Prostate gland (tissue), 2 donors: ENCODE data around the gene TNFRSF25.

Source experiments
- POLR2A ChIP-seq: fragments of 450-650 bp; IDR thresholded peaks from one replicate; pipeline ENCODE4 v1.6.1; 2016; ENCODE audit warnings: antibody characterized with exemption, mild to moderate bottlenecking
- POLR2AphosphoS5 ChIP-seq: sonication (generic); formaldehyde crosslinking; IDR thresholded peaks from one replicate; pipeline ENCODE4 v1.6.1; 2017; ENCODE audit warnings: antibody characterized with exemption
- TF ChIP-seq, protein P1 (sequence below), 4 experiments: fragments of 200-600 bp in 2 of 4; fragments of 450-650 bp in 2 of 4; sonication (generic) in 2 of 4; IDR thresholded peaks; 1 replicate in 3 of 4; 2 replicates in 1 of 4; pipeline ENCODE4 v1.5.1; 2016 to 2019; ENCODE audit warnings: antibody characterized with exemption in 4 of 4, mild to moderate bottlenecking in 2 of 4, moderate library complexity in 2 of 4

DNA sequence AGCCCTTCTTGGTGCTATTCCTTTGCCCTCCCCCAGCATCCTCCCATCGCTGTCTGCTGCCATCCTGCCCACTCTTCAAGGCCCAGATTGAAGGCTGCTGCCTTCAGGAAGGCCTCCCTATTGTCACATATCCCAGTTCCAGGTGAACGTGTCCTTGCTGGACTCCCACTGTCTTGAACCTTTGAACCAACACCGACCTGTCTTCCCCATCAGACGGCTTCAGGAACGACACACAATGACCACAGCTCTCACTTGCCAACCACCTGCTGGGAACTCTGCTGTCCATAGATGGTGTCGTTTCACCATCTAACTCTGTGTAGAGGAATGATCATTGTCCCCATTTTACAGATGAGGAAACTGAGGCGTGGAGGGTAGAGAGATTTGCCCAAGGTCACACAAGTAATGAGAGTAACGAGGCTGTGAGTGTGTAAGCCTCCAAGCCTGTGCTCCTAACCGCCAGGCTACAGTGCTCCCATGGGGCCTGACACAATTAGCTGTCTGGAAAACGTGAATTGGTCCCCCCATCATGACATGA is 35.4 kb upstream of the TNFRSF25 start:
- TF ChIP-seq, protein P1, sequence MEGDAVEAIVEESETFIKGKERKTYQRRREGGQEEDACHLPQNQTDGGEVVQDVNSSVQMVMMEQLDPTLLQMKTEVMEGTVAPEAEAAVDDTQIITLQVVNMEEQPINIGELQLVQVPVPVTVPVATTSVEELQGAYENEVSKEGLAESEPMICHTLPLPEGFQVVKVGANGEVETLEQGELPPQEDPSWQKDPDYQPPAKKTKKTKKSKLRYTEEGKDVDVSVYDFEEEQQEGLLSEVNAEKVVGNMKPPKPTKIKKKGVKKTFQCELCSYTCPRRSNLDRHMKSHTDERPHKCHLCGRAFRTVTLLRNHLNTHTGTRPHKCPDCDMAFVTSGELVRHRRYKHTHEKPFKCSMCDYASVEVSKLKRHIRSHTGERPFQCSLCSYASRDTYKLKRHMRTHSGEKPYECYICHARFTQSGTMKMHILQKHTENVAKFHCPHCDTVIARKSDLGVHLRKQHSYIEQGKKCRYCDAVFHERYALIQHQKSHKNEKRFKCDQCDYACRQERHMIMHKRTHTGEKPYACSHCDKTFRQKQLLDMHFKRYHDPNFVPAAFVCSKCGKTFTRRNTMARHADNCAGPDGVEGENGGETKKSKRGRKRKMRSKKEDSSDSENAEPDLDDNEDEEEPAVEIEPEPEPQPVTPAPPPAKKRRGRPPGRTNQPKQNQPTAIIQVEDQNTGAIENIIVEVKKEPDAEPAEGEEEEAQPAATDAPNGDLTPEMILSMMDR (IDR thresholded peaks at IDR 0.05) = no peak
- TF ChIP-seq POLR2AphosphoS5 = no peak
- no peak for TF ChIP-seq POLR2A
